Astrocyte of the hippocampus (primary cell): ENCODE data around the gene DSCAM.

Experiments used
- DNase-seq: peaks from one replicate; pipeline ENCODE4 v3.0.0; 2011; ENCODE audit warnings: low read depth, low spot score

The DSCAM gene

GRCh38 chr21:40143822-40144525 is 703.0 kb downstream of the DSCAM start:
- DNase-seq: peak; percentile 75

- DNase-seq: no peak
These were observed 705.3 kb downstream of the DSCAM start for GRCh38 chr21:40141621-40142020.

- DNase-seq: no peak
These were observed 706.3 kb downstream of the DSCAM start for GRCh38 chr21:40140675-40141074.

GRCh38 chr21:40139636-40140035 is 707.3 kb downstream of the DSCAM start:
- DNase-seq: no peak

GRCh38 chr21:40136571-40136970 is 710.4 kb downstream of the DSCAM start:
- DNase-seq: no peak

- no peak for DNase-seq
These were observed 712.0 kb downstream of the DSCAM start for GRCh38 chr21:40134731-40135492.

- no peak for DNase-seq
These were observed 716.5 kb downstream of the DSCAM start for GRCh38 chr21:40130476-40130875.

- no peak for DNase-seq
These were observed 717.1 kb downstream of the DSCAM start for GRCh38 chr21:40129809-40130208.

GRCh38 chr21:40128891-40129290 is 718.1 kb downstream of the DSCAM start:
- no peak for DNase-seq

- peak; percentile 58 for DNase-seq
These were observed 725.9 kb downstream of the DSCAM start for GRCh38 chr21:40120940-40121575.

GRCh38 chr21:40118527-40118926 is 728.4 kb downstream of the DSCAM start:
- DNase-seq: no peak

GRCh38 chr21:40117236-40117635 is 729.7 kb downstream of the DSCAM start:
- DNase-seq: no peak

GRCh38 chr21:40115775-40116174 is 731.2 kb downstream of the DSCAM start:
- DNase-seq: no peak

GRCh38 chr21:40102682-40103081 is 744.3 kb downstream of the DSCAM start:
- DNase-seq: no peak

GRCh38 chr21:40099809-40100208 is 747.1 kb downstream of the DSCAM start:
- no peak for DNase-seq

- DNase-seq: no peak
These were observed 751.5 kb downstream of the DSCAM start for GRCh38 chr21:40095477-40095876.

- DNase-seq: no peak
These were observed 766.6 kb downstream of the DSCAM start for GRCh38 chr21:40080385-40080784.

- no peak for DNase-seq
These were observed 772.2 kb downstream of the DSCAM start for GRCh38 chr21:40074710-40075109.

GRCh38 chr21:40074198-40074597 is 772.8 kb downstream of the DSCAM start:
- DNase-seq: no peak

- no peak for DNase-seq
These were observed 773.3 kb downstream of the DSCAM start for GRCh38 chr21:40073642-40074041.

GRCh38 chr21:40070871-40071270 is 776.1 kb downstream of the DSCAM start:
- no peak for DNase-seq

- DNase-seq: no peak
These were observed 779.2 kb downstream of the DSCAM start for GRCh38 chr21:40067751-40068150.

GRCh38 chr21:40066221-40066620 is 780.7 kb downstream of the DSCAM start:
- DNase-seq: no peak
